Endothelial cell of umbilical vein (primary cell): ENCODE results near the gene CHRM2. TPM values are rescaled to one million over a fixed set of nuclear protein-coding genes. Genes with fewer than 3 reads are reported as not detected.

Experiments
- BruUV-seq: library from RNA; stranded (reverse); fragments of 400-500 nt; replicated peaks from 2 replicates; lab custom pipeline; 2021; lab: Mats Ljungman, UMichigan
- CTCF ChIA-PET: fragments of 300-600, 350-600 bp; sonication (Branson Sonifier 250); formaldehyde crosslinking; loops from one replicate; lab custom pipeline; 2021; ENCODE audit warnings: antibody characterized with exemption, inconsistent platforms; lab: Charles Lee
- POLR2A ChIA-PET: fragments of 300-600, 350-600 bp; sonication (Branson Sonifier 250); formaldehyde crosslinking; loops from one replicate; lab custom pipeline; 2021; ENCODE audit warnings: antibody characterized with exemption, inconsistent platforms; lab: Charles Lee
- DNase-seq: peaks from one replicate; pipeline ENCODE4 v3.0.0-alpha.2; 2011; ENCODE audit warnings: low read depth, low spot score
- FAIRE-seq: peaks from 2 replicates; lab custom pipeline; 2011; peaks lifted over from hg19 to GRCh38; lab: Jason Lieb, UNC
- H2AFZ ChIP-seq: 2 replicates; pipeline ENCODE4 v1.6.0; 2012; ENCODE audit warnings: low read depth, low read length, control low read depth, inconsistent platforms
- H3K27ac ChIP-seq: 2 replicates; pipeline ENCODE4 v1.5.1; 2011; ENCODE audit warnings: low read depth, mild to moderate bottlenecking, control low read depth, low read length, moderate library complexity; ENCODE audit not compliant: insufficient read depth
- H3K27me3 ChIP-seq, 2 experiments: 2 replicates each; pipeline versions ENCODE4 v1.6.0 to v1.6.1; 2011; ENCODE audit warnings: low read length in 2 of 2, mixed read lengths in 1 of 2; ENCODE audit not compliant: control insufficient read depth in 2 of 2, insufficient read depth in 2 of 2
- H3K36me3 ChIP-seq, 2 experiments: 2 replicates in 1 of 2; 3 replicates in 1 of 2; pipeline ENCODE4 v1.5.1; 2011; ENCODE audit warnings: low read length in 2 of 2, mild to moderate bottlenecking in 1 of 2, moderate library complexity in 1 of 2; ENCODE audit not compliant: control insufficient read depth in 2 of 2, insufficient read depth in 2 of 2; ENCODE audit errors: extremely low read depth in 1 of 2
- H3K4me1 ChIP-seq: 3 replicates; pipeline ENCODE4 v1.5.1; 2011; ENCODE audit warnings: mild to moderate bottlenecking, low read length; ENCODE audit not compliant: control insufficient read depth, insufficient read depth; ENCODE audit errors: extremely low read depth
- H3K4me2 ChIP-seq: 2 replicates; pipeline ENCODE4 v1.6.1; 2011; ENCODE audit warnings: low read length, control low read depth, mixed read lengths; ENCODE audit not compliant: insufficient read depth
- H3K4me3 ChIP-seq, 3 experiments: fragments of 200-600 bp in 1 of 3; sonication (generic), shearing (Covaris generic) in 1 of 3; replicated peaks in 1 of 3; 2 replicates each; pipeline ENCODE4 v1.5.1; 2011 to 2016; ENCODE audit warnings: control low read depth in 3 of 3, low read length in 3 of 3, mild to moderate bottlenecking in 2 of 3, inconsistent platforms in 1 of 3, low read depth in 1 of 3, moderate library complexity in 1 of 3; ENCODE audit not compliant: insufficient read depth in 1 of 3
- H3K79me2 ChIP-seq: 2 replicates; pipeline ENCODE4 v1.6.0; 2012; ENCODE audit warnings: low read length, inconsistent platforms; ENCODE audit not compliant: control insufficient read depth, insufficient read depth
- H3K9ac ChIP-seq: replicated peaks from 2 replicates; pipeline ENCODE3; 2011; ENCODE audit warnings: low read length, control low read depth; ENCODE audit not compliant: insufficient read depth; ENCODE audit errors: extremely low read depth
- H3K9me1 ChIP-seq: replicated peaks from 3 replicates; pipeline ENCODE4 v1.6.0; 2011; ENCODE audit warnings: mild to moderate bottlenecking, low read length; ENCODE audit not compliant: control insufficient read depth, insufficient read depth; ENCODE audit errors: extremely low read depth
- H3K9me3 ChIP-seq: replicated peaks from 2 replicates; pipeline ENCODE4 v1.5.1; 2012; ENCODE audit warnings: low read length, inconsistent platforms; ENCODE audit not compliant: control insufficient read depth, insufficient read depth
- H4K20me1 ChIP-seq: replicated peaks from 2 replicates; pipeline ENCODE3; 2011; ENCODE audit warnings: mild to moderate bottlenecking, low read length; ENCODE audit not compliant: control insufficient read depth, insufficient read depth; ENCODE audit errors: extremely low read depth
- EZH2 ChIP-seq: IDR thresholded peaks from 2 replicates; pipeline ENCODE4 v1.6.1; 2012; ENCODE audit warnings: borderline replicate concordance, low read depth, mild to moderate bottlenecking, moderate library complexity, low read length, inconsistent platforms; ENCODE audit not compliant: severe bottlenecking
- FOS ChIP-seq: IDR thresholded peaks from 2 replicates; pipeline ENCODE4 v1.6.1; 2011; ENCODE audit warnings: mild to moderate bottlenecking, low read length, moderate library complexity, borderline replicate concordance; ENCODE audit not compliant: insufficient read depth
- GATA2 ChIP-seq: IDR thresholded peaks from 2 replicates; pipeline ENCODE4 v1.7.0; 2011; ENCODE audit warnings: low read depth, mild to moderate bottlenecking, moderate library complexity, mixed read lengths, low read length; ENCODE audit not compliant: insufficient read length, insufficient read depth
- JUN ChIP-seq: IDR thresholded peaks from 2 replicates; pipeline ENCODE4 v1.6.1; 2011; ENCODE audit warnings: borderline replicate concordance, low read depth; ENCODE audit not compliant: insufficient read length, insufficient read depth
- MYC ChIP-seq: IDR thresholded peaks from one replicate; pipeline ENCODE4 v1.6.1; 2011; ENCODE audit warnings: mild to moderate bottlenecking, low read depth, low read length
- POLR2A ChIP-seq: IDR thresholded peaks from 2 replicates; pipeline ENCODE4 v1.6.1; 2012; ENCODE audit warnings: low read depth, mild to moderate bottlenecking, control low read depth, low read length
- POLR2AphosphoS5 ChIP-seq: IDR thresholded peaks from 2 replicates; pipeline ENCODE4 v1.6.1; 2012; ENCODE audit warnings: low read depth, mild to moderate bottlenecking, control low read depth, low read length, moderate library complexity; ENCODE audit not compliant: insufficient read depth
- dilution Hi-C: fragments of 300-500 bp; cut with MboI; formaldehyde crosslinking; loops from one replicate; pipeline ENCODE4 v1.15.0; 2019; ENCODE audit warnings: low sequenced_read_pairs; ENCODE audit not compliant: extremely low pct_ligation_motif_present
- intact Hi-C: fragments of 100-400 bp; cut with micrococcal nuclease; formaldehyde crosslinking; loops from one replicate; pipeline ENCODE4 v1.10.0; 2022
- polyA plus RNA-seq, 4 experiments: library from polyadenylated mRNA; depleted of rRNA in 3 of 4; stranded (reverse) in 3 of 4; unstranded in 1 of 4; fragments of >200 nt; gene quantifications; 2 replicates each; pipeline versions ENCODE4 v1.2.1 to v1.2.3, GENCODE V29; 2011 to 2012; ENCODE audit warnings: missing spikeins in 1 of 4
- total RNA-seq: library from RNA; stranded (reverse); gene quantifications from 2 replicates; pipeline ENCODE4 v1.2.3, GENCODE V29; 2021
- TF ChIP-seq, protein P1 (sequence below), 2 donors: IDR thresholded peaks; 1 replicate in 1 of 2; 2 replicates in 1 of 2; pipeline ENCODE4 v1.5.1; 2011; ENCODE audit warnings: low read length in 2 of 2, mild to moderate bottlenecking in 2 of 2, moderate library complexity in 2 of 2, control low read depth in 1 of 2, inconsistent platforms in 1 of 2, low read depth in 1 of 2; ENCODE audit not compliant: insufficient read depth in 1 of 2; ENCODE audit errors: extremely low read depth in 1 of 2
- TF ChIP-seq, protein P2 (sequence below): IDR thresholded peaks from 2 replicates; pipeline ENCODE4 v1.6.1; 2011; ENCODE audit not compliant: insufficient read depth, insufficient read length

The CHRM2 gene
- total and polyA plus RNA-seq, 2 donors (not counting 3 experiments of a cell fraction or from before 2014, with no cell fraction given), result not detected

DNA sequence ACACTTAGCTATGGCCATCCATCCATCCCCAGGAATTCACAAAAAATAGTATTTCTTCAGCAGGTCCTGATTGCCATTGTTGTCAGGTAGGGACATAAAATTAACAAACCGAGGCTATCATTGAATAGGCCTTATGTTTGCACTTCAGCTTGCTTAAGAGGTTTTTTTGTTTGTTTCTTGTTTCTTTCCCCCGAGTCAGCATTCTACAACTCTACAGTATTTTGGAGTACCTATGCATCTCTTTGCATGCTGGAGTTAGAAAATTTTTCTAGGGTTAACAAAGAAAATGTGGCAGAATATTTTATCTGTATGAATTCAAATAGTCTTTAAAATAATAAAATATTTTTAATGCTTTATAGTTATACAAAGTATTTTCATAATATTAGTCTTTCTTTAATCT lies 26.3 kb downstream of the CHRM2 start:
- POLR2A ChIA-PET, result no interaction called here
- FAIRE-seq, result no peak

More for the DNA sequence above, 26.3 kb downstream of the CHRM2 start:
- no peaks in the 10 kb centered on the region for H4K20me1 ChIP-seq
- H3K4me1 ChIP-seq, result no peaks in the 10 kb centered on the region
- no peak overlapping the region for H3K27ac ChIP-seq
- dilution Hi-C loops, result no loop called here
- H3K9me1 ChIP-seq, result no peaks in the 10 kb centered on the region
- H3K4me3 ChIP-seq, result no peak overlapping the region
- BruUV-seq, result no TSS peak
- CTCF ChIA-PET, result interaction anchor here (2.1 kb wide), 1 partner anchor 21 kb away, joined by 6 read pairs; no protein-coding TSS in a partner anchor
- no peak overlapping the region for H2AFZ ChIP-seq
- TF ChIP-seq JUN (no peak), EZH2 (no peak), POLR2AphosphoS5 (no peak), GATA2 (no peak), FOS (no peak), POLR2A (no peak), MYC (no peak)
- TF ChIP-seq, protein P1, sequence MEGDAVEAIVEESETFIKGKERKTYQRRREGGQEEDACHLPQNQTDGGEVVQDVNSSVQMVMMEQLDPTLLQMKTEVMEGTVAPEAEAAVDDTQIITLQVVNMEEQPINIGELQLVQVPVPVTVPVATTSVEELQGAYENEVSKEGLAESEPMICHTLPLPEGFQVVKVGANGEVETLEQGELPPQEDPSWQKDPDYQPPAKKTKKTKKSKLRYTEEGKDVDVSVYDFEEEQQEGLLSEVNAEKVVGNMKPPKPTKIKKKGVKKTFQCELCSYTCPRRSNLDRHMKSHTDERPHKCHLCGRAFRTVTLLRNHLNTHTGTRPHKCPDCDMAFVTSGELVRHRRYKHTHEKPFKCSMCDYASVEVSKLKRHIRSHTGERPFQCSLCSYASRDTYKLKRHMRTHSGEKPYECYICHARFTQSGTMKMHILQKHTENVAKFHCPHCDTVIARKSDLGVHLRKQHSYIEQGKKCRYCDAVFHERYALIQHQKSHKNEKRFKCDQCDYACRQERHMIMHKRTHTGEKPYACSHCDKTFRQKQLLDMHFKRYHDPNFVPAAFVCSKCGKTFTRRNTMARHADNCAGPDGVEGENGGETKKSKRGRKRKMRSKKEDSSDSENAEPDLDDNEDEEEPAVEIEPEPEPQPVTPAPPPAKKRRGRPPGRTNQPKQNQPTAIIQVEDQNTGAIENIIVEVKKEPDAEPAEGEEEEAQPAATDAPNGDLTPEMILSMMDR (IDR thresholded peaks at IDR 0.05; ENCODE audit: extremely low read depth in 1 of 2, insufficient read depth in 1 of 2, low read depth in 1 of 2, low read length in 2 of 2), result no peak
- TF ChIP-seq, protein P2, sequence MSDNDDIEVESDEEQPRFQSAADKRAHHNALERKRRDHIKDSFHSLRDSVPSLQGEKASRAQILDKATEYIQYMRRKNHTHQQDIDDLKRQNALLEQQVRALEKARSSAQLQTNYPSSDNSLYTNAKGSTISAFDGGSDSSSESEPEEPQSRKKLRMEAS, result no peak
- no peaks in the 10 kb centered on the region for H3K79me2 ChIP-seq
- peaks cover 2 to 3% of the 10 kb centered on the region in 2 experiments for H3K27me3 ChIP-seq
- intact Hi-C loops, result no loop called here
- no peak overlapping the region for H3K9ac ChIP-seq
- H3K9me3 ChIP-seq, result no peaks in the 10 kb centered on the region
- no peaks in the 10 kb centered on the region for H3K36me3 ChIP-seq
- DNase-seq, result no peak
- no peak overlapping the region for H3K4me2 ChIP-seq
